SK-N-SH (cell line): ENCODE results near the gene STARD3.

ENCODE experiments used
- CTCF ChIP-seq: fragments of 200-600 bp; sonication (generic); IDR thresholded peaks from 2 replicates; pipeline ENCODE4 v1.6.1; 2017; ENCODE audit warnings: antibody characterized with exemption, mild to moderate bottlenecking, moderate library complexity
- EP300 ChIP-seq, 2 experiments: IDR thresholded peaks; 2 replicates each; pipeline versions ENCODE4 v1.4.0 to v1.6.1; 2012; ENCODE audit warnings: borderline replicate concordance in 1 of 2, low read depth in 1 of 2, low read length in 1 of 2
- GABPA ChIP-seq: IDR thresholded peaks from 2 replicates; pipeline ENCODE4 v1.4.0; 2012; ENCODE audit warnings: low read depth, mild to moderate bottlenecking
- IRF3 ChIP-seq: fragments of 150-350 bp; IDR thresholded peaks from 2 replicates; pipeline ENCODE4 v1.6.1; 2016; ENCODE audit warnings: mild to moderate bottlenecking, low read depth, low read length
- RAD21 ChIP-seq: IDR thresholded peaks from 2 replicates; pipeline ENCODE4 v1.6.1; 2012; ENCODE audit warnings: mild to moderate bottlenecking, low read length
- TAF1 ChIP-seq: IDR thresholded peaks from 2 replicates; pipeline ENCODE4 v1.6.1; 2012; ENCODE audit warnings: low read depth, mild to moderate bottlenecking, low read length, moderate library complexity, borderline replicate concordance
- TCF12 ChIP-seq: IDR thresholded peaks from 2 replicates; pipeline ENCODE4 v1.4.0; 2012
- USF2 ChIP-seq: fragments of 150-350 bp; IDR thresholded peaks from 2 replicates; pipeline ENCODE4 v1.6.1; 2017; ENCODE audit warnings: antibody characterized with exemption, low read length, low read depth, borderline replicate concordance
- TF ChIP-seq, protein P1 (sequence below): IDR thresholded peaks from 2 replicates; pipeline ENCODE4 v1.4.0; 2012; ENCODE audit warnings: low read depth, borderline replicate concordance

GRCh38 chr17:39638317-39638716 lies 1.4 kb downstream of the STARD3 start:
- TF ChIP-seq CTCF (no peak), GABPA (no peak), USF2 (no peak), IRF3 (no peak), RAD21 (no peak), EP300 (IDR thresholded peaks at IDR 0.05; ENCODE audit: borderline replicate concordance in 1 of 2, low read depth in 1 of 2, low read length in 1 of 2) (no peak), TCF12 (no peak), TAF1 (no peak)
- TF ChIP-seq, protein P1, sequence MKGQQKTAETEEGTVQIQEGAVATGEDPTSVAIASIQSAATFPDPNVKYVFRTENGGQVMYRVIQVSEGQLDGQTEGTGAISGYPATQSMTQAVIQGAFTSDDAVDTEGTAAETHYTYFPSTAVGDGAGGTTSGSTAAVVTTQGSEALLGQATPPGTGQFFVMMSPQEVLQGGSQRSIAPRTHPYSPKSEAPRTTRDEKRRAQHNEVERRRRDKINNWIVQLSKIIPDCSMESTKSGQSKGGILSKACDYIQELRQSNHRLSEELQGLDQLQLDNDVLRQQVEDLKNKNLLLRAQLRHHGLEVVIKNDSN: no peak
